NT2/D1 (cell line): Measurements from ENCODE around the gene SSTR4.
"Not testable (repeated sequence)": the region's sequence is repeated elsewhere in the genome, so short reads cannot be mapped to it uniquely, and the experiment has no call there.

Source experiments
- DNase-seq: peaks from one replicate; pipeline ENCODE4 v3.0.0-alpha.2; 2011; ENCODE audit warnings: low read depth, low spot score
- H3K27me3 ChIP-seq: 2 replicates; pipeline ENCODE4 v1.6.0; 2011; ENCODE audit warnings: mild to moderate bottlenecking; ENCODE audit not compliant: insufficient read length, insufficient read depth
- H3K36me3 ChIP-seq: 2 replicates; pipeline ENCODE4 v1.6.1; 2011; ENCODE audit warnings: mild to moderate bottlenecking, low read length, mixed read lengths; ENCODE audit not compliant: insufficient read depth, insufficient read length
- H3K4me1 ChIP-seq: 2 replicates; pipeline ENCODE4 v1.5.1; 2011; ENCODE audit not compliant: insufficient read depth, insufficient read length
- H3K4me3 ChIP-seq: 2 replicates; pipeline ENCODE4 v1.5.1; 2011; ENCODE audit warnings: low read depth; ENCODE audit not compliant: insufficient read length
- H3K9ac ChIP-seq: 2 replicates; pipeline ENCODE4 v1.6.0; 2011; ENCODE audit warnings: low read depth; ENCODE audit not compliant: insufficient read length
- H3K9me3 ChIP-seq: 2 replicates; pipeline ENCODE4 v1.5.1; 2011; ENCODE audit warnings: mild to moderate bottlenecking, low read length; ENCODE audit not compliant: insufficient read depth
- SUZ12 ChIP-seq: IDR thresholded peaks from 2 replicates; pipeline ENCODE4 v1.6.1; 2011; ENCODE audit not compliant: insufficient read length, insufficient read depth; ENCODE audit errors: extremely low read depth
- YY1 ChIP-seq: IDR thresholded peaks from 2 replicates; pipeline ENCODE4 v1.6.1; 2011; ENCODE audit not compliant: insufficient read length, insufficient read depth
- ZNF274 ChIP-seq: IDR thresholded peaks from 2 replicates; pipeline ENCODE4 v1.6.1; 2011; ENCODE audit warnings: mild to moderate bottlenecking, low read depth, low read length

Gene SSTR4

DNA sequence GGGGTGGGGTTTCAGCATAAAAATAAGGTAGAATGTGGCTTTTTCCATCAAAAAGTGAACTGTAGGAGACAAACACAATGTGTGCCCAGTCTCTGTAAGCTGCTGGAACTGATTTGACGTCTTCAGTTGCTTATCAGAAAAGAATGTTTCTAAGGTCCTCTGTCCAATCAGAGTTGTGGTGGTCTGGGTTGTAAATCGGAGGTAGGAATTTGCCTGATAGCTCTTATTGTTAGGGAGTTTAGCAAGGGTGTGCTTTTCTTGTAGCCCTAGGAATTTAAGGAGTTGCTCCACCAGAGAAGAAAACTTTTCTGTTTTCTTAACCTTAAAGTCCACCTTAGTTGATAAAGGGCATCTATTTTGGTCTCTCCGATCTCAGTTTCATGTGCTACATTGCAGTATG is 10.4 kb upstream of the SSTR4 start:
- H3K36me3 ChIP-seq: no peaks in the 10 kb centered on the region
- DNase-seq: no peak
- TF ChIP-seq ZNF274: no peak
- no peak for TF ChIP-seq SUZ12
- TF ChIP-seq YY1: no peak
- H3K27me3 ChIP-seq: no peaks in the 10 kb centered on the region
- H3K4me1 ChIP-seq: no peaks in the 10 kb centered on the region
- no peaks in the 10 kb centered on the region for H3K9me3 ChIP-seq
- H3K4me3 ChIP-seq: no peak overlapping the region
- H3K9ac ChIP-seq: no peak overlapping the region

DNA sequence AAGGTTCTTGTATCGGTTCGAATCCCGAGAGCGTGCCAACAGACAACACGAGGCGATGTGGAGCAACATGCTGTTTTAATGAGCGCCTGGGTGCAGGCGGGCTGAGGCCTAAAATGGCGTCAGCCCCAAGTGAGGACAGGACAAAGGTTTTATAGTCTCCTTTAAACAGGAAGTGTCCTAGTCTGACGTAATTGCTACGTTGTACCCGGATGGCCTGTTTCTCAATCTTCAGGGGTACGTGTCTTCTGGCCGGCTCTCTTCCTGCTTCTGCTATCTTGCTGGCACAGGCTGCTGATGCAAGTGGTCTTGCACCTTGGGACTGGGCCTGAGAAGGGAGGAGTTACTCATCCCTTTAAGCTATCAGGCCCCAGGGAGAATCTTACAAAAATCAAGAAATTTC is 9.6 kb upstream of the SSTR4 start:
- H3K9ac ChIP-seq, H3K9me3 ChIP-seq, H3K27me3 ChIP-seq, DNase-seq, H3K36me3 ChIP-seq, H3K4me1 ChIP-seq, H3K4me3 ChIP-seq: not testable (repeated sequence)

DNA sequence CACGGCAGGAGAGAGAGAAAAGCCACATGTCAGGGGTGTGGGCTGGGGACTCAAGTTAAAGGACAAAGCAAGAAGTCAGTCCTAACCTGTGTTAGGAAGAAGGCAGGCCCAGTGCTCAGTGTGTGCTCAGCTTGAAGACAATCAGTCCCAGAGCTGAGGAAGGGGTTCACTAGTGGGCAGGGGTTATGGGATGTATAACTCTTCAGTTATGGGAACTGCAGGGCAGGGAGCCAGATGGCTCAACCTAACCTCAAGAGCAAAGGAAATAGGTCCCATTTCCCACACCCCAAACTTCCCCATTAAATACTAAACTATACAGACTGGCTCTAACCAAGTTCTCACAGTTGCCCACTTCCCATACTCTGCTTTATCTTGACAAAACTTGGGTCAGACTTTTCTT is 7.4 kb upstream of the SSTR4 start:
- H3K27me3 ChIP-seq: peaks cover 5% of the 10 kb centered on the region
- no peak for DNase-seq
- H3K9me3 ChIP-seq: no peaks in the 10 kb centered on the region
- no peak overlapping the region for H3K4me3 ChIP-seq
- no peak overlapping the region for H3K9ac ChIP-seq
- TF ChIP-seq ZNF274 (no peak), SUZ12 (no peak), YY1 (no peak)
- no peaks in the 10 kb centered on the region for H3K36me3 ChIP-seq
- H3K4me1 ChIP-seq: no peaks in the 10 kb centered on the region

DNA sequence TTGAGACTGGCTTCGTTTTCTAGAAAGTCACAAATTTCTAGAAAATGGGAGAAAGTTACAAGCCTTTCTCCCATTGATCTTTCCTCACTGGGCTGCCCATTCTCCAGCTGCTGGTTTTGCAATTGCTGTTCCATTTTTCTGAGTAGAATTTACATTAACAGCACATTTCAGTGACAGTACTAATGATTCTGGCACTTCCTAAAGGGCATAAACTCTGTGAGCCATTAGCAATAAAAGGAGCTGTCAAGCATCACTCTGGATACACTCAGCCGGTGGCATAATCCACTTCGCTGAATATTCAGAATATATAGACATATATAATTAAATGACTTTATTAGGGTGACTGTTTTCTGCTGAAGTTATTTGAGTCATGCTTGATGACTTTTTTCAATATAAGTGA is 6.7 kb upstream of the SSTR4 start:
- no peaks in the 10 kb centered on the region for H3K9me3 ChIP-seq
- H3K4me3 ChIP-seq: no peak overlapping the region
- no peaks in the 10 kb centered on the region for H3K4me1 ChIP-seq
- TF ChIP-seq SUZ12 (no peak), ZNF274 (no peak), YY1 (no peak)
- no peaks in the 10 kb centered on the region for H3K36me3 ChIP-seq
- peaks cover 11% of the 10 kb centered on the region for H3K27me3 ChIP-seq
- DNase-seq: no peak
- no peak overlapping the region for H3K9ac ChIP-seq

- no peak overlapping the region for H3K4me3 ChIP-seq
- no peak for DNase-seq
- TF ChIP-seq ZNF274 (no peak), SUZ12 (no peak), YY1 (no peak)
- H3K9ac ChIP-seq: no peak overlapping the region
- peaks cover 21% of the 10 kb centered on the region for H3K27me3 ChIP-seq
- H3K4me1 ChIP-seq: no peaks in the 10 kb centered on the region
- no peaks in the 10 kb centered on the region for H3K9me3 ChIP-seq
- H3K36me3 ChIP-seq: no peaks in the 10 kb centered on the region
These were observed 5.8 kb upstream of the SSTR4 start for GRCh38 chr20:23029324-23029723.

GRCh38 chr20:23031346-23031745 is 3.8 kb upstream of the SSTR4 start:
- Histone ChIP-seq H3K9me3 (no peaks in the 10 kb centered on the region), H3K4me3 (no peak overlapping the region), H3K9ac (no peak overlapping the region), H3K4me1 (no peaks in the 10 kb centered on the region), H3K36me3 (no peaks in the 10 kb centered on the region), H3K27me3 (peaks cover 41% of the 10 kb centered on the region)
- DNase-seq: no peak
- no peak for TF ChIP-seq YY1
- no peak for TF ChIP-seq SUZ12
- no peak for TF ChIP-seq ZNF274

DNA sequence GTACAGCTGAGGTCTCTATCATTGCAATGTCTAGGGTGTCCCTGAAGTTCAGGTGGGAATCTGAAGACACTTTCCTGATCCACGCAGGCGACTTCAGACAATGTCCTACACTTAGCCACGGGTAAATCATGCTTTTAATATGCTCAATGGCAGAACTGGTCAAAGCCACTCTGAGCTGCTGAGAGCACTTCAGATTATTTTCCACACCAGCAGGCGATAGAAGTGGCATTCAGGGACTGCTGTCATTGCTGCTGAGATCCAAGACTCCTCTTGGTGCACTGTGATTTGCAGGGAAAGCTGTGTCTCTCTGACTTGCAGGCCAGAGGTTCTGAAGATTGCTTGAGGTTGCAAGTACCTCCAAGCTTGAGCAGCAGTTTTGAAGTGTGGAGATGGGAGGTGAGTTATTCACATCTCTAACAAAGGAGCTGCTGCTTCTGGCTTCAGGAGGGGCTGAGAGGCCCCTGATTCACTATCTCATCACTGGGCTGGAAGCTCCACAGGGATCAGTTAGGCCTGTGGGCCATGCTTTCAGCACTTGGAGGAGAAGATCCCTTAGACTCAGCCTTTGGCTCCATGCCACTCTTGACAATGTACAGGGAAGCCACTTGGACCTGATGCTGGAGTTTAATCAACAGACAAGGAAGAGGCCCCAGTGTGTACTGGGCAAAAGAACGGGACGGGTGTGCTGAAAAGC is 2.9 kb upstream of the SSTR4 start:
- H3K4me3 ChIP-seq: no peak overlapping the region
- no peaks in the 10 kb centered on the region for H3K36me3 ChIP-seq
- no peak overlapping the region for H3K9ac ChIP-seq
- H3K27me3 ChIP-seq: peaks cover 49% of the 10 kb centered on the region
- no peak for DNase-seq
- no peaks in the 10 kb centered on the region for H3K4me1 ChIP-seq
- H3K9me3 ChIP-seq: no peaks in the 10 kb centered on the region
- TF ChIP-seq SUZ12 (no peak), YY1 (no peak), ZNF274 (no peak)

GRCh38 chr20:23032750-23033078 is 2.4 kb upstream of the SSTR4 start:
- no peak for DNase-seq
- no peaks in the 10 kb centered on the region for H3K4me1 ChIP-seq
- H3K9ac ChIP-seq: no peak overlapping the region
- no peaks in the 10 kb centered on the region for H3K9me3 ChIP-seq
- no peak overlapping the region for H3K4me3 ChIP-seq
- H3K36me3 ChIP-seq: no peaks in the 10 kb centered on the region
- H3K27me3 ChIP-seq: peaks cover 54% of the 10 kb centered on the region
- no peak for TF ChIP-seq YY1
- TF ChIP-seq ZNF274: no peak
- no peak for TF ChIP-seq SUZ12
